Dendritic cell treated with granulocyte-macrophage colony-stimulating factor and Interleukin-4, amounts not matched to agents 40 ng/mL and 50 ng/mL, for 4 days (primary cell): Measurements from ENCODE around the gene MFAP2.

Source experiments
- H3K27ac Mint-ChIP-seq: one replicate; pipeline ENCODE4 v1.8.0; 2022; ENCODE audit warnings: mild to moderate bottlenecking, mixed read lengths
- H3K27me3 Mint-ChIP-seq: one replicate; pipeline ENCODE4 v1.8.0; 2022; ENCODE audit warnings: mild to moderate bottlenecking, mixed read lengths
- H3K36me3 Mint-ChIP-seq: one replicate; pipeline ENCODE4 v1.8.0; 2022; ENCODE audit warnings: low read depth, mixed read lengths
- H3K4me1 Mint-ChIP-seq: one replicate; pipeline ENCODE4 v1.8.0; 2022; ENCODE audit warnings: low read depth, mixed read lengths
- H3K4me3 Mint-ChIP-seq: one replicate; pipeline ENCODE4 v1.8.0; 2022; ENCODE audit warnings: mild to moderate bottlenecking, moderate library complexity, mixed read lengths
- H3K9me3 Mint-ChIP-seq: one replicate; pipeline ENCODE4 v1.8.0; 2022; ENCODE audit warnings: mixed read lengths
- intact Hi-C: fragments of 100-400 bp; cut with micrococcal nuclease; formaldehyde crosslinking; loops from one replicate; pipeline ENCODE4 v1.15.0; 2022

Gene MFAP2

GRCh38 chr1:17001760-17002523, 21.5 kb upstream of the MFAP2 start:
- no peaks in the 10 kb centered on the region for H3K4me1 Mint-ChIP-seq
- intact Hi-C loops = no loop called here
- H3K27ac Mint-ChIP-seq = no peak overlapping the region
- H3K9me3 Mint-ChIP-seq = no peaks in the 10 kb centered on the region
- no peaks in the 10 kb centered on the region for H3K27me3 Mint-ChIP-seq
- no peak overlapping the region for H3K4me3 Mint-ChIP-seq
- H3K36me3 Mint-ChIP-seq = peaks cover 100% of the 10 kb centered on the region

DNA sequence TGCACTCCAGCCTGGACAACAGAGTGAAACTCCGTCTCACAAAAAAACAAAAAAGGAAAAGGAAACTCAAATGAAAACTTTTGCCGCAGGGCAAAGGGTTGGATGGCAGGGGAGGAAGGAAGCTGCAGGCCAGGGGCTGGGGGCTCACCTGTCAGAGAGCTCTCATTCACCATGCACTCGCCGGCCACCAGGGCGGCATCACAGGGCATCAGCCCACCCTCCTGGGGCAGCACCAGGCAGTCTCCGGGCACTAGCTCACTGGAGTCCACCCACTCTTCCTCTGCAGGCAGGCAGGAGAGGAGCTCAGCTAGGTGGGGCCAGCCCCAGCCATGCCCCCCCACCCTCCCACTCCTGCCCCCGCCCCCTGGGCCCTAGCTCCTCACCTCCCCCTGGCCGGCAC, 19.4 kb upstream of the MFAP2 start:
- Mint-ChIP-seq H3K27me3 (no peaks in the 10 kb centered on the region), H3K36me3 (peaks cover 100% of the 10 kb centered on the region), H3K9me3 (no peaks in the 10 kb centered on the region), H3K4me1 (no peaks in the 10 kb centered on the region), H3K27ac (no peak overlapping the region), H3K4me3 (no peak overlapping the region)
- intact Hi-C loops = no loop called here

- Mint-ChIP-seq H3K4me3 (no peak overlapping the region), H3K27me3 (no peaks in the 10 kb centered on the region), H3K27ac (no peak overlapping the region), H3K4me1 (no peaks in the 10 kb centered on the region), H3K36me3 (peaks cover 100% of the 10 kb centered on the region), H3K9me3 (no peaks in the 10 kb centered on the region)
- intact Hi-C loops = no loop called here
Measured at GRCh38 chr1:16998589-16998988, 18.2 kb upstream of the MFAP2 start.

DNA sequence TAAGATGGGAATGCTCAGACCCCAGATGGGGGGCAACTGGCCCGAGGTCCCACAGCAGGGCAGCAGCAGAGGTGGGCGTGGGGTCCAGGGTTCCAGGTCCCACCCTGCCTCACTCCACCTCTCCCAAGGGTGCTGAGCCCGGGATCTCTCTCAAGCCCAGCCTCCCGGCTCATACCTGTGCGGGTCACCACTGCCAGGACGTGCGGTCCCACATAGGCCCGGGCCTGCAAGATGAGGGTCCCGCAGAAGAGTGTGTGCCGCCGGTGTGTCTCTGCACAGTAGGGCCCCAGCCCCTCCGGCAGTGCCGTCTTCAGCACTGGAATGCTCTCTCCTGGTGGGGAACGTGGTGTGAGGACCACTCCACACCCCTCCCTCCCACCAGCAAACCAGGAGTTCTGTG, 16.4 kb upstream of the MFAP2 start:
- Mint-ChIP-seq H3K9me3 (no peaks in the 10 kb centered on the region), H3K4me3 (no peak overlapping the region), H3K4me1 (no peaks in the 10 kb centered on the region), H3K36me3 (peaks cover 100% of the 10 kb centered on the region), H3K27me3 (no peaks in the 10 kb centered on the region), H3K27ac (no peak overlapping the region)
- intact Hi-C loops = no loop called here

GRCh38 chr1:16993521-16994038, 13.2 kb upstream of the MFAP2 start:
- H3K36me3 Mint-ChIP-seq = peaks cover 100% of the 10 kb centered on the region
- no peak overlapping the region for H3K27ac Mint-ChIP-seq
- H3K9me3 Mint-ChIP-seq = no peaks in the 10 kb centered on the region
- intact Hi-C loops = no loop called here
- no peak overlapping the region for H3K4me3 Mint-ChIP-seq
- H3K4me1 Mint-ChIP-seq = no peaks in the 10 kb centered on the region
- no peaks in the 10 kb centered on the region for H3K27me3 Mint-ChIP-seq

- no peak overlapping the region for H3K27ac Mint-ChIP-seq
Measured at GRCh38 chr1:16992675-16993074, 12.3 kb upstream of the MFAP2 start.

DNA sequence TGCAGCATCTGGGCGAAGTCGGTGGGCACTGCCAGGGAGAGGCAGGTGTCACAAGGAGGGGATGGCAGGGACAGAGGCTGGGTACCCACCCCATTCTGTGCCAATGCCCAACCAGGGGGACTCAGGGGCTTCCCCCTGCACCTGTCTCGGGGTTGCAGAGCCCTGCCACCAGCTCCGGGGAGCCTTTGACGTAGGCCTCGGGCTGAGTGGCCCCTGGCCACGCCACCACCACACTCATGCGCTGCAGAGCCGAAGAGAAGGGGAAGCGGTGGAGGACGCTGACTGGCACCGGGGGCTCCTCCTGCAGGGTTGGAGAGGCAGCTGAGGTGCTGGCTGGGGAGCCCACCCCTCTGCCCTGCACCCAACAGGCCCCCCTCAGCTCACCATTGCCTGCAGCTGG, 11.7 kb upstream of the MFAP2 start:
- Mint-ChIP-seq H3K36me3 (peaks cover 100% of the 10 kb centered on the region), H3K4me1 (no peaks in the 10 kb centered on the region), H3K27me3 (no peaks in the 10 kb centered on the region), H3K4me3 (no peak overlapping the region), H3K27ac (no peak overlapping the region), H3K9me3 (no peaks in the 10 kb centered on the region)
- intact Hi-C loops = no loop called here

More at GRCh38 chr1:16992675-16993074, 12.3 kb upstream of the MFAP2 start:
- Mint-ChIP-seq H3K4me1 (no peaks in the 10 kb centered on the region), H3K36me3 (peaks cover 100% of the 10 kb centered on the region), H3K9me3 (no peaks in the 10 kb centered on the region), H3K27me3 (no peaks in the 10 kb centered on the region), H3K4me3 (no peak overlapping the region)
- intact Hi-C loops = no loop called here

DNA sequence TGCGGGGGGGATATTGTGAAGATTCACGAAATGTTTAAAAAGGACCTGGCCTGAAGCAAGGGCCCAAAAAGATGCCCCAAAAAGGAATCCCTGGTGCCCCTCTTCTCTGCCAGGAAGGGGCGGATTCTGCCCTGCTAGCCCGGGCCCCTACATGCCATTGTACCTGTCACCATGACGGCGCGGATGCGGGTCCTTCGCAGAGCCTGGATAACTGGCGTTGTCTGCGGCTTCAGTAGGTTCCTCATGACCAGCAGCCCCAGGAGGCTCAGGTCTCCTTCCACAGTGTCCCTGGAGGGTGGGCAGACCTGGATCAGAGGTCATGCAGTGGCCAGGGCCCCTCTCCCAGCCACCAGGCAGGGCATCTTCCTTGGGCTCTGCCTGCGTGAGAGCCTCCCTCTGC, 11.2 kb upstream of the MFAP2 start:
- Mint-ChIP-seq H3K27me3 (no peaks in the 10 kb centered on the region), H3K27ac (no peak overlapping the region), H3K9me3 (no peaks in the 10 kb centered on the region), H3K4me1 (no peaks in the 10 kb centered on the region), H3K36me3 (peaks cover 100% of the 10 kb centered on the region), H3K4me3 (no peak overlapping the region)
- intact Hi-C loops = no loop called here

DNA sequence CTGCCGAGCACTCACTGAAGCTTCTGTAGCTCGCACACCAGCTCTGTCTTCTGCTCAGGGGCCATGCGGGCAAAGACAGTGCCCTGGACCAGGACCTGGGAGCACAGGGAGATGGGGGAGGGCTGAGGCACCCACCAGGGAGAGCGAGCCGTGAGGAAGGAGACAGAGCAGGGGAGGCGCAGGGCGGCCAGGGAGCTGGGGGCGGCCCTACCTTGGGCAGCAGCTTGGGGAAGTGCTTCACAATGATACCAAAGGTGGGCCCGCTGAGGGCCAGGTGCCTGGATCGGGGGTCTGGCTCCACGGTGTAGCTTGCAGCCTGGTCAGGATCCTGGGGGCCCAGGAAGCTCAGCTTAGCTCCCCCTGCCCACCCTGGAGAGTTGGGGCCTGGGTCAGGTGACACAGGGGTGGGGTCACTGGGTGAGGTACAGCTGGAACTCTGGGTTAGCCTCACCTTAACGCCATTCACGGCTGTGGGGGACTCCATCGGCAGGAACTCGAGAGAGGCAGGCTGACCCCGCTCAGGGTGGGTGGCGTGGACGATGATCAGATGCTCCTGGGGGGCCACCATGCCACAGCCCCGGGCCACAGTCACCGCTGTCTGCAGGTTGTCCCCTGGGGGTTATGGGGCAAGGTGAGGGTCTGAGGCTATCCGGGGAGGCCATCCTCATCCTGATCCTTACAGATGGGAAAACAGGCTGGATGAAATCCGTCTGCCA, 9.4 kb upstream of the MFAP2 start:
- intact Hi-C loops = no loop called here
- H3K4me1 Mint-ChIP-seq = no peaks in the 10 kb centered on the region
- peaks cover 97% of the 10 kb centered on the region for H3K36me3 Mint-ChIP-seq
- no peak overlapping the region for H3K4me3 Mint-ChIP-seq
- no peaks in the 10 kb centered on the region for H3K27me3 Mint-ChIP-seq
- no peak overlapping the region for H3K27ac Mint-ChIP-seq
- no peaks in the 10 kb centered on the region for H3K9me3 Mint-ChIP-seq

DNA sequence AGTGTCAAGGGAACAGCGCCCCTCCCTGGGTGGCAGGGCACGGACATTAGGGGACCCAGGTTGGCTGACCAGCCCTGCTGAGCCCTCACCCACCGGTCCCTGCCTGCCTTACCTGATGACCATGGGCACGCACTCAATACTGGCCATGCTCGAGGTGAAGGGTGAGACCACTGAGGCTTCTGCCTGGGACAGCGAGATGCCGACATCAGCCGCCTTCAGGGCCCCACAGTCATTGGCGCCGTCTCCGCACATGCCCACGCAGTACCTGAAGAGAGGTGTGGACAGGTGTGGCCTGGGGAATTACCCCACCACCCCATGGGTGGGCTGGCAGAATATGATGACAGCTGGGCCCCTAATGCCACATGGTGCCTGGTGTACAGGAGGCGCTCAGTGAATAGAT, 7.8 kb upstream of the MFAP2 start:
- no peak overlapping the region for H3K4me3 Mint-ChIP-seq
- H3K9me3 Mint-ChIP-seq = no peaks in the 10 kb centered on the region
- intact Hi-C loops = no loop called here
- no peaks in the 10 kb centered on the region for H3K4me1 Mint-ChIP-seq
- H3K36me3 Mint-ChIP-seq = peaks cover 89% of the 10 kb centered on the region
- H3K27me3 Mint-ChIP-seq = peaks cover 3% of the 10 kb centered on the region
- H3K27ac Mint-ChIP-seq = no peak overlapping the region

- no peak overlapping the region for H3K4me3 Mint-ChIP-seq
- H3K36me3 Mint-ChIP-seq = peaks cover 76% of the 10 kb centered on the region
Measured at GRCh38 chr1:16986962-16987361, 6.5 kb upstream of the MFAP2 start.

DNA sequence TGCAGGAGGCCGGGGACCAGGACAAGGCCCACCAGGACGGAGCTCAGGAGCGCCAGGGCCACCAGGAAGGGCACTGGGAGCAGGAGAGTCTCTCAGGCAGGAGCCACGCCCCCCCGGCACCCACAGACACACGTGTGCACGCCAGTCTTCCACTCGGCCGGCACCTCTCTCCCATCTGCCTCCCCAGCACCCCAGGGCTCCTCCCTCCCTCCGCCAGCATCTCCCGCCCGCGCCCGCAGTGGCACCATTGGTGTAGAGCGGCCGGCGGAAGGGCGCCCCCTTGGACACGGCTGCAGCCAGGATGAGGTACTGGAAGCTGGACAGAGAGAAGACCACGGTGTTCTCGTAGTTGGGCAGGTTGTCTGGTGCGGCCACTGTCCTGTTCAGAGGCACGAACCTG, 6.1 kb upstream of the MFAP2 start:
- intact Hi-C loops = no loop called here
- H3K36me3 Mint-ChIP-seq = peaks cover 72% of the 10 kb centered on the region
- H3K27me3 Mint-ChIP-seq = peaks cover 18% of the 10 kb centered on the region
- no peak overlapping the region for H3K27ac Mint-ChIP-seq
- no peaks in the 10 kb centered on the region for H3K9me3 Mint-ChIP-seq
- H3K4me1 Mint-ChIP-seq = no peaks in the 10 kb centered on the region
- no peak overlapping the region for H3K4me3 Mint-ChIP-seq

More at GRCh38 chr1:16986962-16987361, 6.5 kb upstream of the MFAP2 start:
- Mint-ChIP-seq H3K27me3 (peaks cover 15% of the 10 kb centered on the region), H3K9me3 (no peaks in the 10 kb centered on the region), H3K27ac (no peak overlapping the region), H3K4me1 (no peaks in the 10 kb centered on the region)
- intact Hi-C loops = no loop called here

DNA sequence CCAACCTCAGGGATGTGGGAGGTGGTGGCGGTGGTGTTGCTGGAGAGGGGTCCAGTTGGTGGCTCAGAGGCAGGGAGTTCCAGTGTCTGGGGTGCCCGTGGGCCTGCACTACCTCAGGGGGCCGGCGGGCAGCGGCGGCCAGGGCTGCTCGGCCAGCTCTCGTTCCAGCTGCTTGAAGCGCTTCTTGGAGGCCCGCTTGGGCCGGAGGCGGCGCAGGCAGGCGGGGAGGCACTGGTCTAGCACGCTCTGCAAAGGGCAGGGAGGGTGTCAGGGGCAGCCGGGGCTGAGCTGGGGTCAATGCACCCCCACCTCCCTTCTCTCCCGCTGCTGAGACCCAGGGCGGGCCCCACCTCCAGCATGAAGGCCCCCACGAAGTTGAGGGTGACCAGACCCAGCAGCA, 5.7 kb upstream of the MFAP2 start:
- Mint-ChIP-seq H3K27ac (no peak overlapping the region), H3K36me3 (peaks cover 68% of the 10 kb centered on the region), H3K4me1 (peaks cover under 1% of the 10 kb centered on the region), H3K4me3 (no peak overlapping the region), H3K27me3 (peaks cover 23% of the 10 kb centered on the region), H3K9me3 (no peaks in the 10 kb centered on the region)
- intact Hi-C loops = no loop called here

- Mint-ChIP-seq H3K4me3 (no peak overlapping the region), H3K36me3 (peaks cover 54% of the 10 kb centered on the region), H3K4me1 (peaks cover 11% of the 10 kb centered on the region), H3K9me3 (no peaks in the 10 kb centered on the region), H3K27ac (no peak overlapping the region), H3K27me3 (peaks cover 34% of the 10 kb centered on the region)
- intact Hi-C loops = no loop called here
Measured at GRCh38 chr1:16984717-16985116, 4.3 kb upstream of the MFAP2 start.
